Fibroblast of peridontal ligament (primary cell): ENCODE measurements around the gene ERVK3-1.
"Not testable (repeated sequence)": the region's sequence is repeated elsewhere in the genome, so short reads cannot be mapped to it uniquely, and the experiment has no call there.

Experiments
- DNase-seq: peaks from one replicate; pipeline ENCODE4 v3.0.0-alpha.2; 2010; ENCODE audit errors: extremely low read depth

ERVK3-1 gene, protein sequence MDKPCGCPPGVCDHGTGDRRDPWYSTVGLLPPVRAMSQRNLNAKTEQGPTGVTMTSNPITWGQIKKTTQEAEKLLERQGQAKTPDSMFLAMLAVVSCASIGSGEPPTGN

DNA sequence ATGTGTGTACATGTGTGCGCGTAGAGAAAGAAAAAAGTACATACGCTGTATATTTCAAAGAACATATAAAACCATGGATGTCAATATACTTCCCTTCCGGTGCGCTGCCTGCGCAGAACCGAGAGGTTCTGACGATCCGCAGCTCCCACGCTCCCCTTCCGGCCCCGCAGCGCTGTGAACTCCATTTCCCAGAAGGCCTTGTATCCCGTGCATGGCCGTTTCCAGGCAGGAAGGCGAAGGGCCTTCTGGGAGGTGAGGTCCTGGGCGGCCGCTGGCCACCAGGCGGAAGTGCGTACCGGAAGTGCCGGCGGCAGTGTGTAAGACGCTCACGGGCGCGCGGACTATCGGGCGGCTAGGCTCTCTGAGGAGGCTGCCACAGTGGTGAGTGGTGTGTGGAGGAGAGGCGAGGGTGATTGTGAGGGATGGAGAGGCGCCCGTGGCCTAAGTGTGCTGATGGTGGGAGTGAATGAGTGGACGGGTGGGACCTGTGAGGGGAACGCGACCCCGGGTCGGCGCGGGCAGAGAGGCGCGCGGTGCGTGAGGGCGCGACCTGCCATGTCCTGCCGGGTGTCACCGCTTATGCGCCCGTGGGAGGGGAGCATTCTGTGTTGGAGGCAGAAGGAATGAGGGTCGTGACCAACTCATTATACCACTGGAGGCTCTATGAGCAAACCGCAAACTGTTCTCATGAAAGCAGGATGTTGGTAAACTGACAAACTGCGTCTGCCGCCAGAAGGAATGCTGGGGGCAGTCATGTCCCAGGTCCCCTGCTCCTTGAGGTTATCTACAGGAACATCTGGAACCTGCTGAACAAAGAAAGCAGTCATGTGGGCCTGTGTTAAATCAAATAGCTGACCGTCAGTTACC, at the start of gene ERVK3-1:
ERVK3-1 (plus strand) TSS at position 313 of the 867 bp plus-strand sequence. CDS start 6,792 bp downstream, outside the sequence.
- DNase-seq, result peak; percentile 94

DNA sequence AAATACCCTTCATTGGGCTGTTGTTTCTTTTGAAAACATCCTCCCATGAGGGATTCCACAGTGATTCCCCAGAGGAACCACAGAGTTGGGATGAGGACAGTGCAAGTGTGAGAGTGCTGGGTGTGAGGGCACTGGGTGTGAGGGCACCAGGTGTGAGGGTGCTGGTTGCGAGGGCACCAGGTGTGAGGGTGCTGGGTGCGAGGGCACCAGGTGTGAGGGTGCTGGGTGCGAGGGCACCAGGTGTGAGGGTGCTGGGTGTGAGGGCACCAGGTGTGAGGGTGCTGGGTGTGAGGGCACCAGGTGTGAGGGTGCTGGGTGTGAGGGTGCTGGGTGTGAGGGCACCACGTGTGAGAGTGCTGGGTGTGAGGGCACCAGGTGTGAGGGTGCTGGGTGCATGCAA, 46.9 kb upstream of the ERVK3-1 start:
- DNase-seq, result not testable (repeated sequence)

DNA sequence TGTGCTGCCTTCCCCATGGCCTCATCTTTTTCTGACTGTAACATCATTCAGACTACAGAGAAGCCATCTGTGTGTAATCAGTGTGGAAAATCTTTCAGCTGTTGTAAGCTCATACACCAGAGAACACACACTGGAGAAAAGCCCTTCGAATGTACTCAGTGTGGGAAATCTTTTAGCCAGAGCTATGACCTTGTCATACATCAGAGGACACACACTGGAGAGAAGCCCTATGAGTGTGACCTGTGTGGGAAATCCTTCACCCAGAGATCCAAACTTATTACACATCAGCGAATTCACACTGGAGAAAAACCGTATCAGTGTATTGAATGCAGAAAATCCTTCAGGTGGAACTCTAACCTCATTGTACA, 43.6 kb upstream of the ERVK3-1 start:
- DNase-seq, result no peak

DNA sequence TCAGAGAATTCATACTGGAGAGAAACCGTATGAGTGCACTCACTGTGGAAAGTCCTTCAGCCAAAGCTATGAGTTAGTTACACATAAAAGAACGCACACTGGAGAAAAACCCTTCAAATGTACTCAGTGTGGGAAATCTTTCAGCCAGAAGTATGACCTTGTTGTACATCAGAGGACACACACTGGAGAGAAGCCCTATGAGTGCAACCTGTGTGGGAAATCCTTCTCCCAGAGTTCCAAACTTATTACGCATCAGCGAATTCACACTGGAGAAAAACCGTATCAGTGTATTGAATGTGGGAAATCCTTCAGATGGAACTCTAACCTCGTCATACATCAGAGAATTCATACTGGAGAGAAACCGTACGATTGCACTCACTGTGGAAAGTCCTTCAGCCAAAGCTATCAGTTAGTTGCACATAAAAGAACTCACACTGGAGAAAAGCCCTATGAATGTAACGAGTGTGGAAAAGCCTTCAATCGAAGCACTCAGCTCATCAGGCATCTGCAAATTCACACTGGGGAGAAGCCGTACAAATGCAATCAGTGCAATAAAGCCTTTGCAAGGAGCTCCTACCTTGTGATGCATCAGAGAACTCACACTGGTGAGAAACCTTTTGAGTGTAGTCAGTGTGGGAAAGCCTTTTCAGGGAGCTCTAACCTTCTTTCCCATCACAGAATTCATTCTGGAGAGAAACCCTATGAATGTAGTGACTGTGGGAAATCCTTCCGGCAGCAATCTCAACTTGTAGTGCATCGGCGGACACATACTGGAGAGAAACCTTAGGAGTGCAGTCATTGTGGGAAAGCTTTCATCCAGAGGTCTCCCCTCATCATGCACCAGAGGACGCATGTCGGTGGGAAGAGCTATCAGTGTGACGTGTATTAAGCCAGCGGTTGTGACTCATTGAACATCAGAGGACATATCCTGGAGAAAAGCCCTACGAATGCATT, 42.9 kb upstream of the ERVK3-1 start:
- peak; percentile 6 for DNase-seq

DNA sequence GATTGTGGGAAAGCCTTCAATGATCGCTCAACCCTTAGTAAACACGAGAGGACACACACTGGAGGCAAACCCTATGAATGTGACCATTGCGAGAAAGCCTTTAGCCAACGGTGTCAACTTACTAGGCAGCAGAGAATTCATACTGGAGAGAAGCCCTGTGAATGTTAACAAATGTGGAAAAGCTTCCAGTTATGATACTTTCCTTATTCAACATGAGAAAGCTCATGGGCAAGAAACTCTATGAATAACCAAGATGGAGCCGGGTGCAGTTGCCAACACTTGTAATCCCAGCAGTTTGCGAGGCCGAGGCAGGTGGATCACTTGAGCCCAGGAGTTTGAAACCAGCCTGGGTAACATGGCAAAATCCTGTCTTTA, 42.3 kb upstream of the ERVK3-1 start:
- DNase-seq, result no peak

DNA sequence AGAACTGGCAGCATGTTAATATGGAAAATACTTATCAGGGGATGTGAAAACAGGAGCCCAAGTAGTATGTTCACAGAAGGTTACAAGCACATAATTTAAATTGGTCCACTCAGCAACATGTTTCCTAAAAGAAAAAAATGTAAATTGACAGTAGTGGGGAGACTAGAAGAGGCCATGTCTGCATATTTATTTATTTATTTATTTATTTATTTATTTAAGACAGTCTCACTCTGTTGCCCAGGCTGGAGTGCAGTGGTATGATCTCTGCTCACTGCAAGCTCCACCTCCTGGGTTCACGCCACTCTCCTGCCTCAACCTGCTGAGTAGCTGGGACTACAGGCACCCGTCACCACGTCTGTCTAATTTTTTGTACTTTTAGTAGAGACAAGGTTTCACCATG, 40.1 kb upstream of the ERVK3-1 start:
- DNase-seq, result no peak

DNA sequence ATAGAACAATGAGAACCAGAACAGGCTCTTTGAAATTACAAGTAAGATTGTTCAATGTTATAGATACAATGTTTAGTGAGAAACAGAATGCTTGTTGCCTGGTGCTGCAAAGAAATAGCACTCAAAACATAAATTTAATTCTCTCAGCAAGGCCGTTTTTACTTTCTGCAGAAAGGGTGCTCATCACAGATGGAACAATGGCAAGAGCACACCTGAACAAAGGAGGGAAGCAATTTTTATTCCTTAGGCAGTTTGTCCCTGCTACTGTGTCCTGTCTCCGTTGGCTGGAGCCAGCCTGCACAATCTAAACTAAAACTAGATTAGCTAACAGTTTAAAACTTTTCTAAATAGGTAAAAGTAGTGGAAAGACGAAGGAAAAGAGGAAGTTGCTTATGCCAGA, 36.8 kb upstream of the ERVK3-1 start:
- no peak for DNase-seq

DNA sequence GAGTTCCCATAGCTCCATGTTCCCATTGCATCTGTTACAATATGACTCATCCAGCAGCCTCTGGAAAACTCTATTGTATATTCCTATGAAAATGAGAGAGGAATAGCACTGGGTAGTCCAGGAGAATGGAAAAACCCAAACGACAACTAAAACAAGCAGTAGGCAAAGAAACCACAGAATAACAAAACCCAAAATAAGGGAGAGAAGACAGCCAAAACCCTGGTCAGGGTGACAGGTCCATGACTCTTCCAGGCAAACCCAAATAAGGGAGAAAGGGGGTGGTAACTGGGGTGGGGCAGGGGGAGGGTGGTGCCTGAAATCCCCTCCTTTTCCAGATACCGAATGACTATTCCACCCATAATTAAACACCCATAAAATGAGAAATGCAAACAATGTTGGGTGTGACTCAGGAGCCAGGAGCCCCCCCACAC, 30.4 kb upstream of the ERVK3-1 start:
- DNase-seq, result peak; percentile 41

DNA sequence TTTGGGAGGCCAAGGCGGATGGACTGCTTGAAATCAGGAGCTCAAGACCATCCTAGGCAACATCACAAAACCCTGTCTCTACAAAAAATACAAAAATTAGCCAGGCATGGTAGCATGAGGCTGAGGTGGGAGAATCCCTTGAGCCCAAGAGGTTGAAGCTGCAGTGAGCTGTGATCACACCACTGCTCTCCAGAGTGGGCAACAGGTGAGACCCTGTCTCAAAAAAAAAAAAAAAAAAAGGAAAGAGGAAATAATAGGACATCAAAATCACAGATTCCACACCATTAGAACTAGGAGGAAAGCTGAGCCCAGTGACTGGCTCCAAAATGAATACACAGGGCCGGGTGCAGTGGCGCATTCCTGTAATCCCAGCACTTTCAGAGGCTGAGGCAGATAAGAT, 29.6 kb upstream of the ERVK3-1 start:
- DNase-seq, result no peak

DNA sequence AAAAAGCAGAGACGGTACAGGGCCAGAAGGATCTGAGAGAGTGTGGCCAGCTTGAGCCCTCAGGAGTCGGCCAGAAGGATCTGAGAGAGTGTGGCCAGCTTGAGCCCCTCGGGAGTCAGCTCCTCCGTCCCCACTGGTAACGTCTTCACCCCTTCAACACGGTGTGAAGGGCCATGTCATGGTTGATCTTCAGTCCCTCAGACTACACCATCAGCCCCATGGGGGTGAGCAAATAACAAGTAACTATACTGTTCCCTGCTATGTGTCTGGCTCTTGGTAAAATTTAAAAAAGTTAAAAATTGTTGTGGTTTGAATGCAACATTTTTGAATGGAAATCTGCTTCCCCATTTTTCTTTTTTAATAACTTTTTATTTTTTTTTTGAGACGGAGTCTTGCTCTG, 28.0 kb upstream of the ERVK3-1 start:
- DNase-seq, result no peak

DNA sequence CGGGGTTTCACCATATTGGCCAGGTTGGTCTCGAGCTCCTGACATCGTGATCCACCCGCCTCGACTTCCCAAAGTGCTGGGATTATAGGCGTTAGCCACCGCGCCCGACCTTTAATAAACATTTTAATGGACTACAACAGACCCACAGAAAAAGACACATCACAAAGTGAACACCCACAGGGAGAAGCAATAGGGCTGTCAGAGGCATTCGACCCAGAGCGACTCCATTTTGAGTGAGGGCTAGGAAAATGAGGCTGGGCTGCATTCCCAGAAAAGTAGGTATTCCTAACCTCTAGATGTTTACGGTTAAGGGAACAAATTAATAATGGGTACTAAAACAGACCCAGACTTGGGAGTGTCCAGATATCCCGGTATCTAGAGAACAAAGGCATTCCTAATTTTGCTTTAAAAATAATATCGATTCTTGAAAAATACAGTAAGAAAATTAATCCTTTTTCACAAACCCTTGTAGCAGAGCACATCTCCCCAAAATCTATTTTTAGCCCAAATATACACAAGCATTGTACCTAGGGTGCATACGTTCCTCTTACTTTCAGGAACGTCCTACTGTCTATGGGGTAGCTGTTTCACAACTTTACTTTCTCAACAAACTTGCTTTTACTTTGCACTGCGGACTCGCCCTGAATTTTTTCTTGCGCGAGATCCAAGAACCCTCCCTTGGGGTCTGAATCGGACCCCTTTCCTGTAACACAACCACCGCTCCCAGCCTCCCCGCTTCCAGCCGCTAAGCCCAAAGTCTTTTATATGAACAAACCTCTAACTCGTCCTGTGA, 27.2 kb upstream of the ERVK3-1 start:
- DNase-seq, result peak; percentile 5

DNA sequence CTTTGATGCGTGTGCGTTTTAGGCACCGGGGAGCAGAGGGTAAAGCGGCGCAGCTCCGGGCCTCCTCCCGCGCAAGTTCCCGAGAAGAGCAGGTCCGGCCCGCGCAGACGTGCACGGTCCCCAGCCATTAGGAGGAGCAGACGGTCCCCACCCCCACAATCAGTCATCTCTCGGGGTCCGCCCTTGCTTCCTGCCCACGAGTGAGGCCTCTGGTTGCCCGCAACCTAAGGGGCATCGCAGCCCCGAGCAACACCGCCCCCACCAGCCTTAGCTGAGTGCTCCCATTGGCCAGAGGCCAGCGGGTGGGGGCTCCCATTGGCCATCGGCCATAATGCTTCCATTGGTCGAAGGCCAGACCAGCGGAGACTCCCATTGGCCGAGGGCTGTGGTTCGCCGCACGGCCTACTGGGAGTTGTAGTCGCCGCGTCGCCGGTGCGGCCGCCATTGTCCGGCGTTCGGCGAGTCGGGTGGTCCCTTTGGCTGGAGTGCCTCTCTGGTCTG, 26.6 kb upstream of the ERVK3-1 start, which contains the start of gene ZNF8:
ZNF8 (plus strand) TSS at position 415 of the 501 bp plus-strand sequence. CDS start 127 bp downstream, outside the sequence.
- DNase-seq, result peak; percentile 97

DNA sequence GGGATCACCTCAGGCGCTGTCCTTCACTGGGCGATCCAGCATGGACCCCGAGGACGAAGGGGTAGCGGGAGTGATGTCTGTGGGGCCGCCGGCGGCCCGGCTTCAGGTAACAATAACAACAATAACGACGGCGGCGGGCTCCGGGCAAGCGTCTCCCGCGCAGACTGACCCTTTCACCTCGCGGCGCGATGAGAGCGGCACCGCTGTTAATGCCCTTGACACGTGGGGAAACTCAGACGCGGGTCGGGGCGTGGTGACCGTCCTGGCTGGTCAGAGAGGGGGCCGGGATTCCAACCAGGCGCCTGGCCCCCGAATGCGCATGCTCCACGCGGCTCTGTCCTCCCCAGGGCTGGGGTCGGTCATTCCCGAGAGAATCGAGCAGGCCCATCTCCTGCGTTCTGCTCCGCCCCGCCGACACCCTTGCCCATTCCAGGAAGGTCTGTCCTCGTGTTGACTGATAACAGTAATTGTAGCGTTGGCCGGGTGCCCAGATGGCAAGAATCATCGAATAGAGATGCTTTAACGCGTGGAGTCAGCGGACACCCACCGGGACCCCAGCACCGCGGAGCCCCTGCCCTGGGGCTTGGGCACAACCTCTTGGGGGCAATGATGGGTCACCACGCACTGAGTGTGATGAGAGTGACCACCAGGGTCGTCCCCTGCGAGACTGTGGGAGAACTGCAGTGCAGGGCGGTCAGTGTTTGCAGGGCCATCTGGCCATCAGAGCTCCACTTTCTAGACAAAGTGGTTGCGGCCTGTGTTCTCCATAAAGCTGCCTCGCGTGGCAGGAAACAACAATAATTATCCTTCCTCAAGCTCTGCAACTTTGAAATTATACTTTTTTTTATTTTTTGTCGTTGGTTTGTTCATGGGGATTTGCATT, 25.9 kb upstream of the ERVK3-1 start:
- DNase-seq, result peak; percentile 36

DNA sequence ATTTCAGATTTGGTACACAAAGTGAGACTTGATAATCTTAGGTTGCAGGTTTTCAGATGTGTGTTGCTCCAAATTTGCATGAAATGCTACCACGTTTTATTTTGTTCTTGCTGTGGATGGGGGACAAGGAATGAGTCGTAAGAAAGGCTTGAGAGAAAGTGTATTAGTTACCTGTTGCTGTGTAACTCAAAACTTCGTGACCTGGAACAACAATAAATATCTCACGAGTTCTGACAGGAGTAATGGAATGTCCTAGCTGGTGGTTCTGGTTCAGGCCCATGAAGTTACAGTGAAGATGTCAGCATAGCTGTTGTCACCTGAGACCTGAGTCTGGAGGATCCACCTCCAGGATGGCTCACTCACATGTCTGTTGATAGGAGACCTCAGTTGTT, 25.3 kb upstream of the ERVK3-1 start:
- DNase-seq, result no peak

DNA sequence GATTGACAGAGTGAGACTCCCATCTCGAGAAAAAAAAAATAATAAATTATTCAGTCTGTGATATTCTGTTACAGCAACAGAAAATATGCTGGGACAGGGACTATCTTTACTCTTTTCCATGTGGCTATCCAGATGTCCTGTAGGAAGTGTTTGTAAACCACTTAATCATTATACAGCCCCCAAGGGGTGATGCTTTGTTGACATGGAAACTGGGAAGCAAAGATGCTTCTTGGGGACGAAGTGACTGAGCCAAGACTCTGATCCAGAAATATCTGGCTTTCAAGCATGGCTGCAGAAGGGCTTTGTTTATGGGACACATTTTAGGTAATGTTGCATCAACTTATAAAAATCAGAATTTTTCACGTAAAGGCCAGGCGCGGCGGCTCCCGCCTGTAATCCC, 21.0 kb upstream of the ERVK3-1 start:
- no peak for DNase-seq

DNA sequence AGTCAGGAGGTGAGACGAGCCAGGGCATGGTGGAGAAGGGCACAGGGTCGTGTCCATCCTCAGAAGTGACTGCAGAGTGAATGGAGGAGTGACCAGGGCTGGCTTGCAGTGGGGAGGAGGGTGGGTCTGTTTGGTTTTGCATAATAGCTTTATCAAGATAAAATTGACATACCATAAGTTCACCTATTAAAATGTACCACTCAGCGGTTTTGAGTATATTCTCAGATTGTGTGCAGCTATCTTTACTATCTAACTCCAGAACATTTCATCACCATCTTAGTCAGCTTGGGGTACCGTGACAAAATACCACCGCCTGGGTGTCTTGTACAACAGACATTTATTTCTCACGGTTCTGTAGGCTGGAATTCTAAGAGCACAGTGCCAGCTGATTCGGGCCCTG, 13.2 kb upstream of the ERVK3-1 start:
- no peak for DNase-seq

DNA sequence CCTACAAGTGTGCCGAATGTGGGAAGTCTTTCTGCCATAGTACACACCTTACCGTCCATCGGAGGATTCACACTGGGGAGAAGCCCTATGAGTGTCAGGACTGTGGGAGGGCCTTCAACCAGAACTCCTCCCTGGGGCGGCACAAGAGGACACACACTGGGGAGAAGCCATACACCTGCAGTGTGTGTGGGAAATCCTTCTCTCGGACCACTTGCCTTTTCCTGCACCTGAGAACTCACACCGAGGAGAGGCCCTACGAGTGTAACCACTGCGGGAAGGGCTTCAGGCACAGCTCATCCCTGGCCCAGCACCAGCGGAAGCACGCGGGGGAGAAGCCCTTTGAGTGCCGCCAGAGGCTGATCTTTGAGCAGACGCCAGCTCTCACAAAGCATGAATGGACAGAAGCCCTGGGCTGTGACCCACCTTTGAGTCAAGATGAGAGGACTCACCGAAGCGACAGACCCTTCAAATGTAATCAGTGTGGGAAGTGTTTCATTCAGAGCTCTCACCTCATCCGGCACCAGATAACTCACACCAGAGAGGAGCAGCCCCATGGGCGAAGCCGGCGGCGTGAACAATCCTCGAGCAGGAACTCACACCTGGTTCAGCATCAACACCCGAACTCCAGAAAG, 10.3 kb upstream of the ERVK3-1 start:
- DNase-seq, result no peak

DNA sequence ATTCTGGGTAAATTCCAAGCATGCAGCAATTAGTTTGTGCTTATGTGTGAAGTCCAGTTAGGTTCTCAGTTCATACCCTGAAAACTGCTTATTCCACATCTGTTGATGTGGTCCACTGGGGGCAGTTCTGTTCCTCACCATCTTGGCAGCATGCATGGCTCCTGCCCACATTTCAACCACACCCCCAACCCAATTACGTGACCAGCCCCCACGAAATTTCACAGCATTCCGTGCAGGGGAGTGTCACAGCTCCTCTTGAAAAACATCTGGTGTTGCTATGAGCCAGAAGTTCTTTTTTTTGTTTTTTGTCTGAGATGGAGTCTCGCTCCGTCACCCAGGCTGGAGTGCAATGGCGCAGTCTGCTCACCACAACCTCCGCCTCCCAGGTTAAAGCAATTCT, 9.1 kb upstream of the ERVK3-1 start:
- DNase-seq, result peak; percentile 2

DNA sequence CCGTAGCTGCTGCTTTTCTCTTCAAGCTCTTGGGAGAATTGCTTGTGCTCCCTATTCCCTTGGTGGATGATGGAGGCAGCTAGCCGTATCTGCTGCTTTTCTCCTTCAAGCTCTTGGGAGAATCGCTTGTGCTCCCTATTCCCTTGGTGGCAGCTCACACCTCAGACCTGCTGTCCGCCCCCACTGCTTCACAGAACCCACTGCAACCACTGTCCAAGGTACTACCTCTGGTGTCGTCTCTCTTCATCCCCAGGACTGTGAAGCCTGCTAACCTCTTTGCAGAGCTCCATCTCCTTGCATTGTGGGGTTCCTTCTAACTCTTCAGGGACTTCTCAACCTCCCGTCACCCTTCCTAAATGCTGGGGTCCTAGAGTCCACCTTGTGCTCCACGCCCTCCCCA, 4.6 kb upstream of the ERVK3-1 start:
- DNase-seq, result no peak

DNA sequence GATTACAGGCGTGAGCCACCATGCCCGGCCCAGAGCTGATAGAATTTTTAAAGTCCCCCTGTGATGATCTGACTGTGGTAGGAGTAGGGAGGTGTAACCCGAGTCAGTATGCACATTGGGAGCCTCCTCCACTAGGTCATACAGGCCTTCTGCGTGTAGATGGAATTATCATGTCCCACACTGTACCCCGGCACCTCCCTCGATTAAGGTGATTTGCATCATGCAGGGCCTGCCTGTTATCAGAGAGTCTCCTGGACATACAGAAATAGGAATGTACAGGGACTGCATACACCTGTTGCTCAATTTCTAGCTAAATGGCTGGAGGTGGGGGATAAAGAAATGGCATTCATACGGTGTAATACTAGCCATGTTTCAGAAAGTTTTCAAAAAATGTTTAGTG, 922 bp upstream of the ERVK3-1 start:
- no peak for DNase-seq
